ENCODE measurements around the gene SEMA4B. TPM values are rescaled to one million over a fixed set of nuclear protein-coding genes. Genes with fewer than 3 reads are reported as not detected.

The SEMA4B gene
- total and polyA plus RNA-seq, 5 donors from 2014 or later: 5.1 to 20.2 (median 7.2) TPM

GRCh38 chr15:90219421-90220141, 18.5 kb downstream of the SEMA4B start:
- peaks cover 2 to 10% (median 5%) of the 10 kb centered on the region in 4 donors for H3K4me1 Mint-ChIP-seq
- no peaks in the 10 kb centered on the region for H3K27me3 ChIP-seq (ENCODE audit: control insufficient read depth, insufficient read depth, low read length)
- no peak overlapping the region for H3K4me3 ChIP-seq (ENCODE audit: low read depth, low read length)
- H3K27ac ChIP-seq (ENCODE audit: insufficient read depth, low read length, poor library complexity, severe bottlenecking): no peak overlapping the region
- H3K9me3 ChIP-seq (ENCODE audit: control insufficient read depth in 2 of 2, low read length in 2 of 2): no peaks in the 10 kb centered on the region
- no peak overlapping the region for H3K4me3 Mint-ChIP-seq
- peaks cover 11% of the 10 kb centered on the region for H3K36me3 Mint-ChIP-seq
- ATAC-seq (ENCODE audit: low read depth in 2 of 2): peak; percentile 70 to 77
- peak overlapping the region in 1 of 3 donors; percentile 20 for H3K27ac Mint-ChIP-seq
- peak; percentile 26 to 48 (median 39) for DNase-seq
- H3K36me3 ChIP-seq (ENCODE audit: control insufficient read depth, insufficient read depth, low read length): peaks cover 9% of the 10 kb centered on the region
- H3K9me3 Mint-ChIP-seq: no peaks in the 10 kb centered on the region
- no peaks in the 10 kb centered on the region for H3K27me3 Mint-ChIP-seq
- H3K4me1 ChIP-seq (ENCODE audit: control insufficient read depth, insufficient read depth, low read length, poor library complexity, severe bottlenecking): no peaks in the 10 kb centered on the region

GRCh38 chr15:90221246-90221900, 20.2 kb downstream of the SEMA4B start:
- no peaks in the 10 kb centered on the region for H3K27me3 ChIP-seq (ENCODE audit: control insufficient read depth, insufficient read depth, low read length)
- peaks cover under 1 to 7% (median 2%) of the 10 kb centered on the region in 4 donors for H3K4me1 Mint-ChIP-seq
- no peak for ATAC-seq (ENCODE audit: low read depth in 2 of 2)

GRCh38 chr15:90222547-90222946, 21.4 kb downstream of the SEMA4B start:
- Histone ChIP-seq H3K36me3 (ENCODE audit: control insufficient read depth, insufficient read depth, low read length) (peaks cover 23% of the 10 kb centered on the region), H3K27me3 (ENCODE audit: control insufficient read depth, insufficient read depth, low read length) (no peaks in the 10 kb centered on the region), H3K4me3 (ENCODE audit: low read depth, low read length) (no peak overlapping the region), H3K9me3 (ENCODE audit: control insufficient read depth in 2 of 2, low read length in 2 of 2) (no peaks in the 10 kb centered on the region), H3K27ac (ENCODE audit: insufficient read depth, low read length, poor library complexity, severe bottlenecking) (no peak overlapping the region), H3K4me1 (ENCODE audit: control insufficient read depth, insufficient read depth, low read length, poor library complexity, severe bottlenecking) (no peaks in the 10 kb centered on the region)
- no peaks in the 10 kb centered on the region for H3K9me3 Mint-ChIP-seq
- H3K36me3 Mint-ChIP-seq: peaks cover 7% of the 10 kb centered on the region
- no peak overlapping the region for H3K4me3 Mint-ChIP-seq
- peak overlapping the region in 1 of 3 donors; percentile 43 for H3K27ac Mint-ChIP-seq
- DNase-seq: no peak
- H3K27me3 Mint-ChIP-seq: no peaks in the 10 kb centered on the region
- H3K4me1 Mint-ChIP-seq: peaks cover 0 to 4% (median under 1%) of the 10 kb centered on the region in 4 donors
- ATAC-seq (ENCODE audit: low read depth in 2 of 2): no peak

More at GRCh38 chr15:90221246-90221900, 20.2 kb downstream of the SEMA4B start:
- Histone ChIP-seq H3K4me1 (ENCODE audit: control insufficient read depth, insufficient read depth, low read length, poor library complexity, severe bottlenecking) (no peaks in the 10 kb centered on the region), H3K36me3 (ENCODE audit: control insufficient read depth, insufficient read depth, low read length) (peaks cover 22% of the 10 kb centered on the region), H3K9me3 (ENCODE audit: control insufficient read depth in 2 of 2, low read length in 2 of 2) (no peaks in the 10 kb centered on the region), H3K27ac (ENCODE audit: insufficient read depth, low read length, poor library complexity, severe bottlenecking) (no peak overlapping the region), H3K4me3 (ENCODE audit: low read depth, low read length) (no peak overlapping the region)
- Mint-ChIP-seq H3K27ac (peak overlapping the region in 1 of 3 donors; percentile 55), H3K36me3 (peaks cover 7% of the 10 kb centered on the region), H3K27me3 (no peaks in the 10 kb centered on the region), H3K9me3 (no peaks in the 10 kb centered on the region), H3K4me3 (no peak overlapping the region)
- DNase-seq: peak in 1 of 3 donors; percentile 45

GRCh38 chr15:90223441-90224165, 22.5 kb downstream of the SEMA4B start:
- Histone ChIP-seq H3K27me3 (ENCODE audit: control insufficient read depth, insufficient read depth, low read length) (no peaks in the 10 kb centered on the region), H3K9me3 (ENCODE audit: control insufficient read depth in 2 of 2, low read length in 2 of 2) (no peaks in the 10 kb centered on the region), H3K4me1 (ENCODE audit: control insufficient read depth, insufficient read depth, low read length, poor library complexity, severe bottlenecking) (no peaks in the 10 kb centered on the region), H3K36me3 (ENCODE audit: control insufficient read depth, insufficient read depth, low read length) (peaks cover 25% of the 10 kb centered on the region), H3K27ac (ENCODE audit: insufficient read depth, low read length, poor library complexity, severe bottlenecking) (no peak overlapping the region), H3K4me3 (ENCODE audit: low read depth, low read length) (no peak overlapping the region)
- Mint-ChIP-seq H3K4me1 (peaks cover 0 to 3% (median under 1%) of the 10 kb centered on the region in 4 donors), H3K4me3 (no peak overlapping the region), H3K27ac (no peak overlapping the region), H3K9me3 (no peaks in the 10 kb centered on the region), H3K27me3 (no peaks in the 10 kb centered on the region), H3K36me3 (peaks cover 7% of the 10 kb centered on the region)
- DNase-seq (no peak), ATAC-seq (ENCODE audit: low read depth in 2 of 2) (no peak)

- DNase-seq: no peak
- Histone ChIP-seq H3K27ac (ENCODE audit: insufficient read depth, low read length, poor library complexity, severe bottlenecking) (no peak overlapping the region), H3K9me3 (ENCODE audit: control insufficient read depth in 2 of 2, low read length in 2 of 2) (no peaks in the 10 kb centered on the region), H3K27me3 (ENCODE audit: control insufficient read depth, insufficient read depth, low read length) (no peaks in the 10 kb centered on the region), H3K4me3 (ENCODE audit: low read depth, low read length) (no peak overlapping the region), H3K36me3 (ENCODE audit: control insufficient read depth, insufficient read depth, low read length) (peaks cover 36% of the 10 kb centered on the region), H3K4me1 (ENCODE audit: control insufficient read depth, insufficient read depth, low read length, poor library complexity, severe bottlenecking) (peaks cover 8% of the 10 kb centered on the region)
- Mint-ChIP-seq H3K27me3 (no peaks in the 10 kb centered on the region), H3K4me1 (peaks cover 0 to 9% (median 7%) of the 10 kb centered on the region in 4 donors), H3K36me3 (peaks cover 13% of the 10 kb centered on the region), H3K27ac (peak overlapping the region in 1 of 3 donors; percentile 74), H3K9me3 (no peaks in the 10 kb centered on the region), H3K4me3 (no peak overlapping the region)
- no peak for ATAC-seq (ENCODE audit: low read depth in 2 of 2)
These were observed 23.9 kb downstream of the SEMA4B start for GRCh38 chr15:90225047-90225446.

- H3K4me3 ChIP-seq (ENCODE audit: low read depth, low read length): no peak overlapping the region
- no peaks in the 10 kb centered on the region for H3K9me3 ChIP-seq (ENCODE audit: control insufficient read depth in 2 of 2, low read length in 2 of 2)
- no peak for ATAC-seq (ENCODE audit: low read depth in 2 of 2)
- DNase-seq: no peak
- Mint-ChIP-seq H3K4me3 (no peak overlapping the region), H3K36me3 (peaks cover 13% of the 10 kb centered on the region), H3K4me1 (peaks cover 0 to 15% (median 9%) of the 10 kb centered on the region in 4 donors), H3K9me3 (no peaks in the 10 kb centered on the region), H3K27me3 (no peaks in the 10 kb centered on the region), H3K27ac (no peak overlapping the region)
- H3K27ac ChIP-seq (ENCODE audit: insufficient read depth, low read length, poor library complexity, severe bottlenecking): no peak overlapping the region
- H3K27me3 ChIP-seq (ENCODE audit: control insufficient read depth, insufficient read depth, low read length): no peaks in the 10 kb centered on the region
- H3K36me3 ChIP-seq (ENCODE audit: control insufficient read depth, insufficient read depth, low read length): peaks cover 41% of the 10 kb centered on the region
- H3K4me1 ChIP-seq (ENCODE audit: control insufficient read depth, insufficient read depth, low read length, poor library complexity, severe bottlenecking): peaks cover 15% of the 10 kb centered on the region
These were observed 24.5 kb downstream of the SEMA4B start for GRCh38 chr15:90225504-90226234.

- no peak for DNase-seq
- H3K27ac Mint-ChIP-seq: no peak overlapping the region
- H3K27ac ChIP-seq (ENCODE audit: insufficient read depth, low read length, poor library complexity, severe bottlenecking): no peak overlapping the region
- peaks cover 31% of the 10 kb centered on the region for H3K4me1 ChIP-seq (ENCODE audit: control insufficient read depth, insufficient read depth, low read length, poor library complexity, severe bottlenecking)
- no peaks in the 10 kb centered on the region for H3K27me3 Mint-ChIP-seq
- no peak for ATAC-seq (ENCODE audit: low read depth in 2 of 2)
- H3K36me3 Mint-ChIP-seq: peaks cover 21% of the 10 kb centered on the region
- H3K36me3 ChIP-seq (ENCODE audit: control insufficient read depth, insufficient read depth, low read length): peaks cover 41% of the 10 kb centered on the region
- H3K27me3 ChIP-seq (ENCODE audit: control insufficient read depth, insufficient read depth, low read length): no peaks in the 10 kb centered on the region
- H3K4me3 Mint-ChIP-seq: peak overlapping the region in 2 of 4 donors; percentile 29 to 32
- no peaks in the 10 kb centered on the region for H3K9me3 Mint-ChIP-seq
- H3K4me1 Mint-ChIP-seq: peaks cover 9 to 32% (median 23%) of the 10 kb centered on the region in 4 donors
- H3K9me3 ChIP-seq (ENCODE audit: control insufficient read depth in 2 of 2, low read length in 2 of 2): no peaks in the 10 kb centered on the region
- H3K4me3 ChIP-seq (ENCODE audit: low read depth, low read length): no peak overlapping the region
These were observed 26.2 kb downstream of the SEMA4B start for GRCh38 chr15:90227336-90227735.

Measured in CD4-positive, CD25-positive, alpha-beta regulatory T cell (primary cell).